SK-N-SH treated with all-trans-retinoic acid at 6 μM for 48 hours (cell line): ENCODE measurements around the gene CCDC8.

Source experiments
- ARNTL ChIP-seq: fragments of 450-650 bp; formaldehyde crosslinking; IDR thresholded peaks from 2 replicates; pipeline ENCODE4 v1.5.0; 2020; ENCODE audit warnings: low read depth, mild to moderate bottlenecking, moderate library complexity, borderline replicate concordance
- CREB5 ChIP-seq: fragments of 250-450 bp; sonication (Bioruptor Pico); IDR thresholded peaks from 2 replicates; pipeline ENCODE4 v1.5.1; 2020; ENCODE audit warnings: low read depth, mild to moderate bottlenecking, moderate library complexity
- CSDC2 ChIP-seq: fragments of 250-450 bp; sonication (Bioruptor Pico); IDR thresholded peaks from 2 replicates; pipeline ENCODE4 v1.5.0; 2020; ENCODE audit warnings: mild to moderate bottlenecking, moderate library complexity
- ESRRG ChIP-seq: fragments of 250-450 bp; sonication (Bioruptor Pico); IDR thresholded peaks from 2 replicates; pipeline ENCODE4 v1.6.1; 2021; ENCODE audit warnings: mild to moderate bottlenecking
- OSR1 ChIP-seq: fragments of 250-450 bp; sonication (Bioruptor Pico); IDR thresholded peaks from 2 replicates; pipeline ENCODE4 v1.8.0; 2022; ENCODE audit warnings: moderate library complexity, mild to moderate bottlenecking, inconsistent platforms
- PATZ1 ChIP-seq: fragments of 250-450 bp; sonication (Bioruptor Pico); IDR thresholded peaks from 2 replicates; pipeline ENCODE4 v1.8.0; 2020; ENCODE audit warnings: mild to moderate bottlenecking, moderate library complexity, borderline replicate concordance
- SNAI2 ChIP-seq: fragments of 250-450 bp; sonication (Bioruptor Pico); IDR thresholded peaks from 2 replicates; pipeline ENCODE4 v1.5.0; 2020; ENCODE audit warnings: mild to moderate bottlenecking, moderate library complexity
- TCF4 ChIP-seq: fragments of 250-450 bp; sonication (Bioruptor Pico); IDR thresholded peaks from 2 replicates; pipeline ENCODE4 v1.8.0; 2021; ENCODE audit warnings: mild to moderate bottlenecking, moderate library complexity, borderline replicate concordance
- TOX ChIP-seq: fragments of 250-450 bp; sonication (Bioruptor Pico); IDR thresholded peaks from 2 replicates; pipeline ENCODE4 v1.8.0; 2021; ENCODE audit warnings: mild to moderate bottlenecking, moderate library complexity, borderline replicate concordance
- TSHZ2 ChIP-seq: fragments of 250-450 bp; sonication (Bioruptor Pico); IDR thresholded peaks from 2 replicates; pipeline ENCODE4 v1.5.0; 2020; ENCODE audit warnings: mild to moderate bottlenecking, moderate library complexity
- ZC3H10 ChIP-seq: fragments of 250-450 bp; sonication (Bioruptor Pico); IDR thresholded peaks from 2 replicates; pipeline ENCODE4 v1.5.1; 2021; ENCODE audit warnings: mild to moderate bottlenecking, moderate library complexity
- ZFP3 ChIP-seq: fragments of 250-450 bp; sonication (Bioruptor Pico); IDR thresholded peaks from 2 replicates; pipeline ENCODE4 v1.5.0; 2020; ENCODE audit warnings: mild to moderate bottlenecking, moderate library complexity
- ZFP30 ChIP-seq: fragments of 450-650 bp; formaldehyde crosslinking; IDR thresholded peaks from 2 replicates; pipeline ENCODE4 v1.5.0; 2022; ENCODE audit warnings: mild to moderate bottlenecking, moderate library complexity
- ZNF8 ChIP-seq: fragments of 450-650 bp; formaldehyde crosslinking; IDR thresholded peaks from 2 replicates; pipeline ENCODE4 v1.5.0; 2020; ENCODE audit warnings: mild to moderate bottlenecking, moderate library complexity

- TF ChIP-seq ZNF8 (CRISPR knock-in tag) (no peak), CREB5 (CRISPR knock-in tag) (no peak), ESRRG (CRISPR knock-in tag) (no peak), ARNTL (no peak), SNAI2 (CRISPR knock-in tag) (no peak), PATZ1 (CRISPR knock-in tag) (no peak), TOX (CRISPR knock-in tag) (no peak), TCF4 (CRISPR knock-in tag) (no peak), ZFP3 (CRISPR knock-in tag) (no peak), TSHZ2 (no peak), ZFP30 (no peak), ZC3H10 (CRISPR knock-in tag) (no peak), CSDC2 (CRISPR knock-in tag) (no peak), OSR1 (CRISPR knock-in tag) (no peak)
Observed at GRCh38 chr19:46378268-46378667, 35.1 kb downstream of the CCDC8 start.
